Uterus (tissue), 4 donors: ENCODE measurements around the gene SMIM21. TPM values are rescaled to one million over a fixed set of nuclear protein-coding genes. Genes with fewer than 3 reads are reported as not detected.
A peak's percentile ranks its signal among the peaks of the same experiment; 100 is the strongest.

Experiments used
- DNase-seq, 2 donors: peaks; one replicate each; pipeline ENCODE4 v3.0.0-alpha.2; 2019 to 2020
- H3K27ac ChIP-seq, 2 donors: fragments of 200-600 bp; sonication (generic); 1 replicate in 1 of 2; 2 replicates in 1 of 2; pipeline ENCODE4 v1.5.1; 2016 to 2018
- H3K27me3 ChIP-seq, 2 donors: fragments of 200-600 bp; sonication (generic); one replicate each; pipeline ENCODE4 v1.5.1; 2018 to 2019; ENCODE audit warnings: control low read depth in 1 of 2
- H3K36me3 ChIP-seq, 2 donors: fragments of 200-600 bp; sonication (generic); one replicate each; pipeline ENCODE4 v1.5.1; 2019; ENCODE audit warnings: control low read depth in 1 of 2
- H3K4me1 ChIP-seq, 2 donors: fragments of 200-600 bp; sonication (generic); one replicate each; pipeline ENCODE4 v1.5.1; 2018 to 2019; ENCODE audit warnings: control low read depth in 1 of 2
- H3K4me3 ChIP-seq, 2 donors: fragments of 200-600 bp; sonication (generic); 1 replicate in 1 of 2; 2 replicates in 1 of 2; pipeline ENCODE4 v1.5.1; 2018 to 2019; ENCODE audit warnings: mild to moderate bottlenecking in 1 of 2
- H3K9me3 ChIP-seq, 2 donors: fragments of 200-600 bp; sonication (generic); one replicate each; pipeline ENCODE4 v1.5.1; 2019; ENCODE audit warnings: control low read depth in 1 of 2
- CTCF ChIP-seq, 4 experiments: fragments of 200-600 bp in 2 of 4; fragments of 450-650 bp in 2 of 4; sonication (generic) in 2 of 4; IDR thresholded peaks; one replicate each; pipeline ENCODE4 v1.5.1; 2016 to 2019; ENCODE audit warnings: antibody characterized with exemption in 4 of 4, mild to moderate bottlenecking in 2 of 4, moderate library complexity in 1 of 4
- POLR2A ChIP-seq, 2 donors: fragments of 450-650 bp; IDR thresholded peaks; one replicate each; pipeline ENCODE4 v1.6.1; 2016; ENCODE audit warnings: antibody characterized with exemption in 2 of 2, mild to moderate bottlenecking in 1 of 2, moderate library complexity in 1 of 2
- intact Hi-C: fragments of 100-400 bp; cut with DNase I; formaldehyde crosslinking; loops from one replicate; pipeline ENCODE4 v1.15.1; 2023; ENCODE audit warnings: low total_unique reads
- total RNA-seq, 4 donors: library from RNA; depleted of rRNA in 3 of 4; stranded (reverse); fragments of >200 nt in 3 of 4; gene quantifications; one replicate each; pipeline versions ENCODE4 v1.1.0 to v1.2.4, GENCODE V29; 2014 to 2023
- donor health status: DM: yes; HTN: yes; CAD: no.

The SMIM21 gene
- total RNA-seq, 4 donors from 2014 or later = not detected

- no peaks in the 10 kb centered on the region for H3K27me3 ChIP-seq
- no peaks in the 10 kb centered on the region for H3K9me3 ChIP-seq
- no peaks in the 10 kb centered on the region for H3K36me3 ChIP-seq
- no peak for DNase-seq
- no peak overlapping the region for H3K4me3 ChIP-seq
- TF ChIP-seq POLR2A (IDR thresholded peaks at IDR 0.05) (no peak), CTCF (IDR thresholded peaks at IDR 0.05) (no peak)
- no peaks in the 10 kb centered on the region for H3K4me1 ChIP-seq
- intact Hi-C loops = no loop called here
- no peak overlapping the region for H3K27ac ChIP-seq
Measured at GRCh38 chr18:75462178-75462832, 34.8 kb upstream of the SMIM21 start.

GRCh38 chr18:75456199-75456631 is 28.7 kb upstream of the SMIM21 start:
- Histone ChIP-seq H3K36me3 (no peaks in the 10 kb centered on the region), H3K4me3 (peak overlapping the region; percentile 26 to 42), H3K9me3 (no peaks in the 10 kb centered on the region), H3K27ac (peak overlapping the region in 1 of 2 donors; percentile 12), H3K27me3 (no peaks in the 10 kb centered on the region), H3K4me1 (no peaks in the 10 kb centered on the region)
- no peak for TF ChIP-seq POLR2A (IDR thresholded peaks at IDR 0.05)
- no peak for TF ChIP-seq CTCF (IDR thresholded peaks at IDR 0.05)
- intact Hi-C loops = no loop called here
- DNase-seq = no peak

GRCh38 chr18:75455249-75456198 is 28.0 kb upstream of the SMIM21 start:
- H3K27me3 ChIP-seq = no peaks in the 10 kb centered on the region
- H3K36me3 ChIP-seq = no peaks in the 10 kb centered on the region
- TF ChIP-seq CTCF (IDR thresholded peaks at IDR 0.05) (no peak), POLR2A (IDR thresholded peaks at IDR 0.05) (no peak)
- H3K4me3 ChIP-seq = peak overlapping the region; percentile 26 to 42
- no peaks in the 10 kb centered on the region for H3K9me3 ChIP-seq
- intact Hi-C loops = no loop called here
- H3K27ac ChIP-seq = peak overlapping the region in 1 of 2 donors; percentile 12
- DNase-seq = peak in 1 of 2 donors; percentile 27
- H3K4me1 ChIP-seq = no peaks in the 10 kb centered on the region

GRCh38 chr18:75454022-75454795 is 26.7 kb upstream of the SMIM21 start:
- TF ChIP-seq CTCF (IDR thresholded peaks at IDR 0.05) = no peak
- no peak for TF ChIP-seq POLR2A (IDR thresholded peaks at IDR 0.05)
- no peak overlapping the region for H3K27ac ChIP-seq
- no peaks in the 10 kb centered on the region for H3K27me3 ChIP-seq
- no peaks in the 10 kb centered on the region for H3K9me3 ChIP-seq
- H3K36me3 ChIP-seq = no peaks in the 10 kb centered on the region
- H3K4me3 ChIP-seq = no peak overlapping the region
- intact Hi-C loops = no loop called here
- DNase-seq = no peak
- H3K4me1 ChIP-seq = no peaks in the 10 kb centered on the region
